ENCODE results near the gene ABHD5. TPM values are rescaled to one million over a fixed set of nuclear protein-coding genes. Genes with fewer than 3 reads are reported as not detected.

The ABHD5 gene
- total RNA-seq, 1 experiment from 2014 or later = 10.5 TPM

GRCh38 chr3:43670635-43671522 is 19.9 kb upstream of the ABHD5 start:
- no peak overlapping the region for H3K27ac ChIP-seq (ENCODE audit: low read length)
- TF ChIP-seq TCF7L2 (IDR thresholded peaks at IDR 0.05; ENCODE audit: low read depth, low read length) (no peak), CTCF (IDR thresholded peaks at IDR 0.05) (no peak), REST (IDR thresholded peaks at IDR 0.05; ENCODE audit: insufficient read depth in 1 of 2, low read depth in 2 of 2, low read length in 1 of 2) (no peak), SIN3A (IDR thresholded peaks at IDR 0.05; ENCODE audit: borderline replicate concordance, insufficient read depth, low read depth, low read length) (no peak), POLR2AphosphoS5 (IDR thresholded peaks at IDR 0.05; ENCODE audit: low read depth, low read length) (no peak)
- BruUV-seq (replicated peaks) = no TSS peak
- H3K9me3 ChIP-seq (ENCODE audit: control insufficient read depth, insufficient read depth, low read depth, low read length) = no peaks in the 10 kb centered on the region
- DNase-seq (ENCODE audit: low read depth, low spot score) (no peak), ATAC-seq (no peak)
- in situ Hi-C loops (cut with HindIII; ENCODE audit: low pct_unique_long_range_greater_than_20kb, low sequenced_read_pairs) (no loop called here), intact Hi-C loops (cut with micrococcal nuclease; ENCODE audit: unreplicated experiment) (no loop called here)
- H3K36me3 ChIP-seq (ENCODE audit: control insufficient read depth, insufficient read depth, low read length) = no peaks in the 10 kb centered on the region
- ChIA-PET CTCF (no interaction called here), POLR2A (no interaction called here)
- H3K4me1 ChIP-seq (ENCODE audit: control insufficient read depth, insufficient read depth, low read length) = no peaks in the 10 kb centered on the region
- no peaks in the 10 kb centered on the region for H3K27me3 ChIP-seq (ENCODE audit: control insufficient read depth, insufficient read depth, low read length)
- H3K4me3 ChIP-seq (ENCODE audit: low read depth in 2 of 2, low read length in 2 of 2) = no peak overlapping the region

- DNase-seq (ENCODE audit: low read depth, low spot score) (no peak), ATAC-seq (no peak)
- no peaks in the 10 kb centered on the region for H3K9me3 ChIP-seq (ENCODE audit: control insufficient read depth, insufficient read depth, low read depth, low read length)
- H3K36me3 ChIP-seq (ENCODE audit: control insufficient read depth, insufficient read depth, low read length) = no peaks in the 10 kb centered on the region
- H3K4me3 ChIP-seq (ENCODE audit: low read depth in 2 of 2, low read length in 2 of 2) = no peak overlapping the region
- no TSS peak for BruUV-seq (replicated peaks)
- ChIA-PET CTCF (no interaction called here), POLR2A (no interaction called here)
- no peaks in the 10 kb centered on the region for H3K4me1 ChIP-seq (ENCODE audit: control insufficient read depth, insufficient read depth, low read length)
- H3K27ac ChIP-seq (ENCODE audit: low read length) = no peak overlapping the region
- intact Hi-C loops (cut with micrococcal nuclease; ENCODE audit: unreplicated experiment) = no loop called here
- in situ Hi-C loops (cut with HindIII; ENCODE audit: low pct_unique_long_range_greater_than_20kb, low sequenced_read_pairs) = no loop called here
- TF ChIP-seq CTCF (IDR thresholded peaks at IDR 0.05) = no peak
- no peak for TF ChIP-seq SIN3A (IDR thresholded peaks at IDR 0.05; ENCODE audit: borderline replicate concordance, insufficient read depth, low read depth, low read length)
- TF ChIP-seq REST (IDR thresholded peaks at IDR 0.05; ENCODE audit: insufficient read depth in 1 of 2, low read depth in 2 of 2, low read length in 1 of 2) = no peak
- TF ChIP-seq TCF7L2 (IDR thresholded peaks at IDR 0.05; ENCODE audit: low read depth, low read length) = no peak
- no peak for TF ChIP-seq POLR2AphosphoS5 (IDR thresholded peaks at IDR 0.05; ENCODE audit: low read depth, low read length)
- no peaks in the 10 kb centered on the region for H3K27me3 ChIP-seq (ENCODE audit: control insufficient read depth, insufficient read depth, low read length)
These were observed 16.2 kb upstream of the ABHD5 start for GRCh38 chr3:43674345-43675085.

Data from Panc1 (cell line).